GM18873 (cell line): ENCODE measurements around the gene KDM4B.
"Not testable (repeated sequence)": the region's sequence is repeated elsewhere in the genome, so short reads cannot be mapped to it uniquely, and the experiment has no call there.

ENCODE experiments used
- ATAC-seq: cut with Tn5 transposase; IDR thresholded peaks from one replicate; pipeline ENCODE4 v1.9.1; 2021; ENCODE audit warnings: mild to moderate bottlenecking, moderate library complexity, moderate number of reproducible peaks; ENCODE audit not compliant: unreplicated experiment, low FRiP score

Gene KDM4B

DNA sequence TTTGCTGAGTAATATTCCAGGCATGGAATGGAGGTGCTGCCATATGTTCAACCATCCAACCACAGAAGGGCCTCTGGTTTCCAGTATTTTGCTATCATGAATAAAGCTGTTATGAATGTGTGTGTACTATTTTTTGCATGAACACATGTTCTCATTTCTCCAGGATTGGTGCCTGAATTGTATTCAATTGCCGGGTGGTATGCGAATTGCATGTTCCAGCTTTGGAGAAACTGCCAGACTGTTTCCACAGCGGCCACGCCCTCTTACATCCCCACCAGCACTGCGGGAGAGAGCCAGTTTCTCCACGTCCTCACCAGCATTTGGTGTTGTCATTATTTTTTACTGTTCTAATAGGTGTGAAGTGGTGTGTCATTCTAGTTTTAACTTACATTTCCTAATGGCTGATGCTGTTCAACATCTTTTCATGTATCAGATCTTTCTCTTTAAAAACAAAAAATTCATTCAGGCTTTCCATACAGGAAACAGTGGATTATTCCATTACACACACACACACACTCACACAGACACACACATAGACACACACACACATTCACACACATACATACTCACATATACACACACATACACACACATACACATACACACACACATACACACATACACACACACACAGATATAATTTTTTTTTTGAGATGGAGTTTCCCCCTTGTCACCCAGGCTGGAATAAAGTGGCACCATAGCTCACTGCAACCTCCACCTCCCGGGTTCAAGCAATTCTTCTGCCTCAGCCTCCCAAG lies 217.6 kb downstream of the KDM4B start:
- ATAC-seq: no peak

DNA sequence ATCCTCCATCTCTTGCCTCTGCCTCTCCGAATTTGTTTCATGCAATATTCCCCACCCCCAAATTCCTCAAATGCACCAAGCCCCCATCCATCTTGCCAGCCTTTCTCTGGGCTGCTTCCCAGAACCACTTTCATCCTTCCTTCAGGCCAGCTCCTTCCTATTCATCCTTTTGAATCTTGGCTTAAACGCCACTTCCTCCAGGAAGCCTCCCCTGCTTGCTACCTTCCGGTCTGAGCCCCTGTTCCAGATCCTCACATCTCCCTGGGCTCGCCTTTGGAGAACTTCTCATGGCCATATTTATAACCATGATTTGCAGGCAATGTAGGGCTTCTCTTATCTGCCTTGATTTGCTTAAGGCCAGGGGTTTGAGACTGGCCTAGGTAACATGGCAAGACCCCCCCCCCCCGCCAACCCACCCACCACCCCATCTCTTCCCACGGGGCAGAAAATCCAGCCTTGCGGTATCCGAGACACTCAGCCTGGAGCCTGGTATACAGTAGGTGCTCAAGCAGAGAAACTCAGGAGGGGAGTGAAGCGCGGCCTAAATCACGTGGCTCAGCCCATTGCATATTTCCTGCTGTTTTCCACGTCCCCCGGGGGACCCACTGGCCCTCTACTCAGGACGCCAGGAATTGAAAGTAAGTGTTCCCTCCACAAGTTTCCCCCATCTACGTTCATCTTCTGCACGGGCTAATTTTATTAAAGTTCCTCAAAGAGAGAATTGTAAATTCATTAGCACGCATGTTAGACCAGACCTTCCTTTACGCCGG lies 219.8 kb downstream of the KDM4B start:
- ATAC-seq: no peak

GRCh38 chr19:5189318-5189607 lies 220.3 kb downstream of the KDM4B start:
- no peak for ATAC-seq

GRCh38 chr19:5191091-5191490 lies 222.2 kb downstream of the KDM4B start:
- ATAC-seq: no peak

- ATAC-seq: no peak
These were observed 223.7 kb downstream of the KDM4B start for GRCh38 chr19:5192568-5192967.

DNA sequence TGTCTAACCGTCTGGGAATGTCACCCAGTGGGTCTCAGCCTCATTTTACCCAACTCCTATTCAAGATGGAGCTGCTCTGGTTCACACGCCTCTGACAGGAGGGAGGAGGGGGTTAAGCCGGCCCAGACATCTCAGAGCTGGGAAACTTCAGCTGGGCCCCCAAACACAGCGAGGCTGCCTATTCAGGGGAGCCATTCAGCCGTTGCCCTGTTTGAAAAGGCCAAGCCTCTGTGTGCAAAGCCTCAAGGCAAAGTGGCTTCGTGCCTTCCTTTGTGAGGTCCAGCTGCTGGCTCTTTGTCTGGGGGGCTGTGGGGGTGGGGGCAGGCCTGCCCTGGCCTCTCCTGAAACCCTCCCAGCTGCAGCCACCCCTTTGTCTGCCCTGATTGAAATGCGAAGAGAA lies 224.3 kb downstream of the KDM4B start:
- no peak for ATAC-seq

GRCh38 chr19:5194641-5195040 lies 225.7 kb downstream of the KDM4B start:
- ATAC-seq: no peak

GRCh38 chr19:5195587-5195986 lies 226.7 kb downstream of the KDM4B start:
- not testable (repeated sequence) for ATAC-seq

DNA sequence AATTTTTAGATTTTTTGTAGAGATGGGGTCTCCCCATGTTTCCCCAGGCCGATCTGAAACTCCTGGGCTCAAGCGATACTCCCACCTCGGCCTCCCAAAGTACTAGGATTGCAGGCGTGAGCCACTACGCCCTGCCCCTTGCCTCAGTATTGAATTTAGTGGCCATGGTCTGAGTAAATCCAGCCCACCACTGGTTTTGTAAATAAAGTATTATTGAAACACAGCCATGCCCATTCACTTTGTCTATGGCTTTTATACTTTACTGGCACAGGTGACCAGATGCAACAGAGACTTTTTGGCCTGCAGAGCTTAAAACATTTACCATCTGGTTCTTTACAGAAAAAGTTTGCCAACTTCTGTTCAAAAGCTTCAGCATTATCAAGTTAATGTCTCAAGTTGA lies 227.9 kb downstream of the KDM4B start:
- ATAC-seq: no peak

- ATAC-seq: no peak
These were observed 231.9 kb downstream of the KDM4B start for GRCh38 chr19:5200844-5201243.

GRCh38 chr19:5202553-5202952 lies 233.6 kb downstream of the KDM4B start:
- no peak for ATAC-seq
